Chondrocyte (in vitro differentiated cells): Measurements from ENCODE around the gene PUS10. TPM values are rescaled to one million over a fixed set of nuclear protein-coding genes. Genes with fewer than 3 reads are reported as not detected.

Experiments
- DNase-seq: peaks from one replicate; pipeline ENCODE4 v3.0.0; 2021; ENCODE audit warnings: mixed read lengths, low spot score
- H3K27ac Mint-ChIP-seq: one replicate; pipeline ENCODE4 v1.8.0; 2021; ENCODE audit warnings: mild to moderate bottlenecking, moderate library complexity, mixed read lengths; ENCODE audit not compliant: unreplicated experiment
- H3K27me3 Mint-ChIP-seq: 2 replicates; pipeline ENCODE4 v1.8.0; 2021; ENCODE audit warnings: low read depth, mixed read lengths
- H3K36me3 Mint-ChIP-seq: 2 replicates; pipeline ENCODE4 v1.8.0; 2021; ENCODE audit warnings: low read depth, mixed read lengths
- H3K4me1 Mint-ChIP-seq: 2 replicates; pipeline ENCODE4 v1.8.0; 2021; ENCODE audit warnings: low read depth, mild to moderate bottlenecking, mixed read lengths
- H3K4me3 Mint-ChIP-seq: one replicate; pipeline ENCODE4 v1.8.0; 2021; ENCODE audit warnings: mild to moderate bottlenecking, moderate library complexity, mixed read lengths; ENCODE audit not compliant: unreplicated experiment
- H3K9me3 Mint-ChIP-seq: 2 replicates; pipeline ENCODE4 v1.8.0; 2021; ENCODE audit warnings: low read depth, mixed read lengths
- total RNA-seq: library from RNA; stranded (reverse); gene quantifications from 3 replicates; pipeline ENCODE4 v1.2.1, GENCODE V29; 2021
- TF ChIP-seq, protein P1 (sequence below): fragments of 200-600 bp; sonication (generic); IDR thresholded peaks from 2 replicates; pipeline ENCODE4 v1.5.0; 2021; ENCODE audit warnings: antibody characterized with exemption, mild to moderate bottlenecking, moderate library complexity

The PUS10 gene
- total RNA-seq, 1 donor from 2014 or later: 5.1 TPM

DNA sequence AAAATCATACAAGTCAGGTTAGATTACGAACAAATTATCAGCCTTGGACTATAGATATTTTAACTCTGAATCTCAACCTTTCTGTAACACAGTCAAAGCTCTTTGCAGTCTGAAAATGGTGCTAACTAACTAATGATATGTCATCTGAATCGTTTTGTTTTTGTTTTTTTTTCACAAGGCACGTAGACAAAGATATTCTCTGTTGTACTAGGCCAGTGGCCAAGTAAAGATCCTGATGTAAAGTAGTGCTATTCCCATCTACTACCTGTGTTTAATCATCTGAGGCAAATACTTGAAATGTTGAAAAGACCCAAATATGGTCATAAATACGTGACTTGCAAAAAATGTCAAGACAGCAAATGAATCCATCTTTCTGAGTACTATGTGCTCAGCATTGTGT, 71.0 kb downstream of the PUS10 start:
- TF ChIP-seq, protein P1, sequence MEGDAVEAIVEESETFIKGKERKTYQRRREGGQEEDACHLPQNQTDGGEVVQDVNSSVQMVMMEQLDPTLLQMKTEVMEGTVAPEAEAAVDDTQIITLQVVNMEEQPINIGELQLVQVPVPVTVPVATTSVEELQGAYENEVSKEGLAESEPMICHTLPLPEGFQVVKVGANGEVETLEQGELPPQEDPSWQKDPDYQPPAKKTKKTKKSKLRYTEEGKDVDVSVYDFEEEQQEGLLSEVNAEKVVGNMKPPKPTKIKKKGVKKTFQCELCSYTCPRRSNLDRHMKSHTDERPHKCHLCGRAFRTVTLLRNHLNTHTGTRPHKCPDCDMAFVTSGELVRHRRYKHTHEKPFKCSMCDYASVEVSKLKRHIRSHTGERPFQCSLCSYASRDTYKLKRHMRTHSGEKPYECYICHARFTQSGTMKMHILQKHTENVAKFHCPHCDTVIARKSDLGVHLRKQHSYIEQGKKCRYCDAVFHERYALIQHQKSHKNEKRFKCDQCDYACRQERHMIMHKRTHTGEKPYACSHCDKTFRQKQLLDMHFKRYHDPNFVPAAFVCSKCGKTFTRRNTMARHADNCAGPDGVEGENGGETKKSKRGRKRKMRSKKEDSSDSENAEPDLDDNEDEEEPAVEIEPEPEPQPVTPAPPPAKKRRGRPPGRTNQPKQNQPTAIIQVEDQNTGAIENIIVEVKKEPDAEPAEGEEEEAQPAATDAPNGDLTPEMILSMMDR: no peak
- no peak for DNase-seq
- Mint-ChIP-seq H3K4me1 (peaks cover 4% of the 10 kb centered on the region), H3K9me3 (no peaks in the 10 kb centered on the region), H3K4me3 (no peak overlapping the region), H3K27me3 (no peaks in the 10 kb centered on the region), H3K27ac (no peak overlapping the region), H3K36me3 (peaks cover 7% of the 10 kb centered on the region)

DNA sequence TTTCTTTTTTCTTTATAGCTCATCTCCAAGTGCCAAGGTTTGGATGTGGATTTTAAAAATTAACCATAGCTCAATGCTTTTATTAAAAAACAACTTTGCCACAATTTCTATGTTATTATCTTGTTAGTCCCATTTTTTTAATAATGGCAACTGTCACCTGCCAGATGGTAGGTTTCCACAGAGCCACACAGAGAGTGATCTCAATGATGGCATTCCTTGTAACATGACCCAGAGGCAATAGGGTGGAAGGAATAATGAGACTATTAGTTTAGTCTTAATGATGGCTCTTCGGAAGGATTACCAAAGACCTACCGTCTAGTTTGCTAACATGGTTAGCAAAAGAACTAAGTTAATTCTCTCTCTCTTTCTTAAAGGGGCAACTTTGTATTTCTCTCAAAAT, 72.7 kb downstream of the PUS10 start:
- Mint-ChIP-seq H3K36me3 (peaks cover 5% of the 10 kb centered on the region), H3K4me1 (peaks cover 4% of the 10 kb centered on the region), H3K4me3 (no peak overlapping the region), H3K27me3 (no peaks in the 10 kb centered on the region), H3K9me3 (no peaks in the 10 kb centered on the region), H3K27ac (no peak overlapping the region)
- no peak for DNase-seq
- TF ChIP-seq, protein P1: no peak

GRCh38 chr2:60939622-60940021, 78.4 kb downstream of the PUS10 start:
- no peak for DNase-seq
- H3K4me3 Mint-ChIP-seq: no peak overlapping the region
- H3K4me1 Mint-ChIP-seq: no peaks in the 10 kb centered on the region
- H3K36me3 Mint-ChIP-seq: peaks cover 13% of the 10 kb centered on the region
- TF ChIP-seq, protein P1: no peak
- H3K27ac Mint-ChIP-seq: no peak overlapping the region
- H3K27me3 Mint-ChIP-seq: no peaks in the 10 kb centered on the region
- no peaks in the 10 kb centered on the region for H3K9me3 Mint-ChIP-seq

- TF ChIP-seq, protein P1: no peak
- no peak overlapping the region for H3K27ac Mint-ChIP-seq
- no peak for DNase-seq
- no peaks in the 10 kb centered on the region for H3K9me3 Mint-ChIP-seq
- no peaks in the 10 kb centered on the region for H3K27me3 Mint-ChIP-seq
- peaks cover 13% of the 10 kb centered on the region for H3K36me3 Mint-ChIP-seq
- H3K4me1 Mint-ChIP-seq: no peaks in the 10 kb centered on the region
- H3K4me3 Mint-ChIP-seq: no peak overlapping the region
Measured at GRCh38 chr2:60938301-60938700, 79.8 kb downstream of the PUS10 start.

GRCh38 chr2:60936757-60937156, 81.3 kb downstream of the PUS10 start:
- peaks cover 18% of the 10 kb centered on the region for H3K36me3 Mint-ChIP-seq
- TF ChIP-seq, protein P1: no peak
- H3K4me3 Mint-ChIP-seq: no peak overlapping the region
- H3K27ac Mint-ChIP-seq: no peak overlapping the region
- peaks cover 3% of the 10 kb centered on the region for H3K9me3 Mint-ChIP-seq
- no peaks in the 10 kb centered on the region for H3K27me3 Mint-ChIP-seq
- DNase-seq: no peak
- no peaks in the 10 kb centered on the region for H3K4me1 Mint-ChIP-seq
